Stomach (tissue), 4 donors: ENCODE data around the gene CREBL2.

Source experiments
- POLR2AphosphoS5 ChIP-seq, 3 donors: sonication (generic); formaldehyde crosslinking; IDR thresholded peaks; one replicate each; pipeline ENCODE4 v1.6.1; 2016; ENCODE audit warnings: antibody characterized with exemption in 3 of 3
- TF ChIP-seq, protein P1 (sequence below), 7 experiments: fragments of 450-650 bp in 4 of 7; fragments of 200-600 bp in 3 of 7; sonication (generic) in 3 of 7; IDR thresholded peaks; one replicate each; pipeline ENCODE4 v1.5.1; 2016 to 2019; ENCODE audit warnings: antibody characterized with exemption in 7 of 7, control low read depth in 2 of 7, mild to moderate bottlenecking in 1 of 7

DNA sequence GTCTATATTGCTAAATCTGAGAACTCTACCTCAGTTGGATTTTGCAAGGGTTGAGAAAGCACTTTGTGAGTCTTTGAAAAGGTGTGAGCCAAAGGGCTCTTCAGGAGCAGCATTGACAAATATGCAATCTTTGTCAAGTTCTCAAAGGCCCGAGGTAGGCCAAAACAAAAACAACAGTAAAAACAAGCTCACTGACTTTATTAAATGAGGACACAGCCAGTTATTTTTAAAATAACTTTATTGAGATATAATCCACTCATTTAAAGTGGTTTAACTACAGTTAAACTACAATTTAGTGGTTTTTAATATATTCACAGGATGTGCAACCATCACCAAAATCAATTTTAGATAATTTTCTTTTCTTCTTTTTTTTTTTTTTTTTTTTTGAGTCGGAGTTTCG is 2.0 kb upstream of the CREBL2 start:
- TF ChIP-seq, protein P1, sequence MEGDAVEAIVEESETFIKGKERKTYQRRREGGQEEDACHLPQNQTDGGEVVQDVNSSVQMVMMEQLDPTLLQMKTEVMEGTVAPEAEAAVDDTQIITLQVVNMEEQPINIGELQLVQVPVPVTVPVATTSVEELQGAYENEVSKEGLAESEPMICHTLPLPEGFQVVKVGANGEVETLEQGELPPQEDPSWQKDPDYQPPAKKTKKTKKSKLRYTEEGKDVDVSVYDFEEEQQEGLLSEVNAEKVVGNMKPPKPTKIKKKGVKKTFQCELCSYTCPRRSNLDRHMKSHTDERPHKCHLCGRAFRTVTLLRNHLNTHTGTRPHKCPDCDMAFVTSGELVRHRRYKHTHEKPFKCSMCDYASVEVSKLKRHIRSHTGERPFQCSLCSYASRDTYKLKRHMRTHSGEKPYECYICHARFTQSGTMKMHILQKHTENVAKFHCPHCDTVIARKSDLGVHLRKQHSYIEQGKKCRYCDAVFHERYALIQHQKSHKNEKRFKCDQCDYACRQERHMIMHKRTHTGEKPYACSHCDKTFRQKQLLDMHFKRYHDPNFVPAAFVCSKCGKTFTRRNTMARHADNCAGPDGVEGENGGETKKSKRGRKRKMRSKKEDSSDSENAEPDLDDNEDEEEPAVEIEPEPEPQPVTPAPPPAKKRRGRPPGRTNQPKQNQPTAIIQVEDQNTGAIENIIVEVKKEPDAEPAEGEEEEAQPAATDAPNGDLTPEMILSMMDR (IDR thresholded peaks at IDR 0.05), result no peak
- TF ChIP-seq POLR2AphosphoS5 (IDR thresholded peaks at IDR 0.05), result no peak
